IMR-90 (cell line): Measurements from ENCODE around the gene TIE1.

ENCODE experiments used
- CTCF ChIP-seq: conservative IDR thresholded peaks from 2 replicates; pipeline ENCODE4 v1.5.1; 2012; ENCODE audit warnings: mild to moderate bottlenecking, low read depth, low read length, improper control_type of control experiment
- MAZ ChIP-seq: IDR thresholded peaks from 2 replicates; pipeline ENCODE4 v1.6.1; 2012; ENCODE audit warnings: low read depth, mild to moderate bottlenecking, low read length, improper control_type of control experiment, moderate library complexity, borderline replicate concordance
- POLR2A ChIP-seq: IDR thresholded peaks from 2 replicates; pipeline ENCODE4 v1.6.1; 2012; ENCODE audit warnings: mild to moderate bottlenecking, low read depth, low read length
- SMC3 ChIP-seq: fragments of 150-350 bp; IDR thresholded peaks from 2 replicates; pipeline ENCODE4 v1.6.1; 2016; ENCODE audit warnings: low read depth, mild to moderate bottlenecking, antibody characterized with exemption, low read length, moderate library complexity

- TF ChIP-seq CTCF (no peak), POLR2A (no peak), SMC3 (no peak), MAZ (no peak)
Observed at GRCh38 chr1:43302201-43302600, 1.4 kb downstream of the TIE1 start.
